ENCODE results near the gene USP48. TPM values are rescaled to one million over a fixed set of nuclear protein-coding genes. Genes with fewer than 3 reads are reported as not detected.

The USP48 gene
- total RNA-seq, 1 donor from 2014 or later, result 39.1 TPM

DNA sequence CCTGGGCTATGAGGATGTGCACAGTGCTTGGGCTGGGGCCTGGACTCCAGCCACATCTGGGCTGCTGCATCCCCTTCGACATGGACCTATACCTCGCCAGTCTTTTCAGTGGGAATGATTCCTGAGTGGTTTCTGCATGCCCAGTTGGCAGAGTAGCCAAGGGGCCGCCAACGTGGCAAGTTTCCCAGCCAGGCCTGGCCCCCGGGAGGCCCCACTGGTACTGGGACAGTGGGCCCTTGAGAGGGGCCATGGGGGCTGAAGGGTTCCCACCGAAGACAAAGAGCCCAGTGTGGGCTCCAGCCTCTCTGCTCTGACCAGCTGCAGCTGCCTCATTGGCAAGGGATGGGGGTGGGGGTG, 129.2 kb downstream of the USP48 start:
- intact Hi-C loops (cut with micrococcal nuclease), result no loop called here

DNA sequence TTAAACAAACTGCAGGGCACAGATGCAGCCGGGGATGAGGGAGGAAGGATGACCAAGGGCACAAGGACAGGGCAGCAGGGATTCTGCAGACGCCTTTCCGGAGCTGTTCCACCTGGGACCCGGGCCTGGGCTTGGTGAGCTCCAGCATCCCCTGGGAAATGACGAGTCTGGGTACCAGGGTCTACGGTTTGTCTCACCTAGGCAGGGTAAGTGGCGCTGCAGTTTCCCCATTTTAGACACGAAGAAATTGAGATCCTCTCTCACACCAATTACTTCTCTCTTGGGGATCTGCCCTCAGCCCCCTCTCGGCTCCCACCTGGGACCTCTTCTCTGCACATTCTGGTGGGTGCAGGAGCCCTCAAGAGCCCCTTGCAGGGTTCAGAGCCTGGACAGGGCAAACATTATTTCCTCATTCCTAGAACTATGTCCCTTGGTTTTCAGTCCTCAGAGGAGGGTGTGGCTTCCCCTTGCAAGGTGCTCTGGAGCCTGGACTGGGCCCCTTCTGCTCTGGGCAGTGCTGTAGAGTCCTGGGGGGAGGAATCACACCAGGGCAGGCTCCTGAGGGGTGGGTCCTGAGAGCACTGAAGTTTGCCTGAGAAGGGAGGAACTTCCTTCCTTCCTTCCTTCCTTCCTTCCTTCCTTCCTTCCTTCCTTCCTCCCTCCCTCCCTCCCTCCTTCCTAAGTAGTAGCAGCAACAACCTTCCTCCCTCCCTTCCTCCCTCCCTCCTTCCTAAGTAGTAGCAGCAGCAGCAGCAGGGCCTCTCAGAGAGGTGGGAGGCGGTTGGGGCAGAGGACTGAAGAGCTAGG, 129.8 kb downstream of the USP48 start:
- intact Hi-C loops (cut with micrococcal nuclease), result no loop called here
- H3K27me3 ChIP-seq (ENCODE audit: low read depth), result peaks cover 33% of the 10 kb centered on the region
- no peak overlapping the region for H3K27ac ChIP-seq (replicated peaks)
- H3K4me3 ChIP-seq, result no peak overlapping the region
- TF ChIP-seq, protein P1, sequence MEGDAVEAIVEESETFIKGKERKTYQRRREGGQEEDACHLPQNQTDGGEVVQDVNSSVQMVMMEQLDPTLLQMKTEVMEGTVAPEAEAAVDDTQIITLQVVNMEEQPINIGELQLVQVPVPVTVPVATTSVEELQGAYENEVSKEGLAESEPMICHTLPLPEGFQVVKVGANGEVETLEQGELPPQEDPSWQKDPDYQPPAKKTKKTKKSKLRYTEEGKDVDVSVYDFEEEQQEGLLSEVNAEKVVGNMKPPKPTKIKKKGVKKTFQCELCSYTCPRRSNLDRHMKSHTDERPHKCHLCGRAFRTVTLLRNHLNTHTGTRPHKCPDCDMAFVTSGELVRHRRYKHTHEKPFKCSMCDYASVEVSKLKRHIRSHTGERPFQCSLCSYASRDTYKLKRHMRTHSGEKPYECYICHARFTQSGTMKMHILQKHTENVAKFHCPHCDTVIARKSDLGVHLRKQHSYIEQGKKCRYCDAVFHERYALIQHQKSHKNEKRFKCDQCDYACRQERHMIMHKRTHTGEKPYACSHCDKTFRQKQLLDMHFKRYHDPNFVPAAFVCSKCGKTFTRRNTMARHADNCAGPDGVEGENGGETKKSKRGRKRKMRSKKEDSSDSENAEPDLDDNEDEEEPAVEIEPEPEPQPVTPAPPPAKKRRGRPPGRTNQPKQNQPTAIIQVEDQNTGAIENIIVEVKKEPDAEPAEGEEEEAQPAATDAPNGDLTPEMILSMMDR (IDR thresholded peaks at IDR 0.05; ENCODE audit: borderline replicate concordance), result no peak
- H3K9me3 ChIP-seq (replicated peaks), result no peaks in the 10 kb centered on the region
- H3K36me3 ChIP-seq, result no peaks in the 10 kb centered on the region
- no peak for DNase-seq
- peaks cover 8% of the 10 kb centered on the region for H3K4me1 ChIP-seq

More for the DNA sequence above, 129.2 kb downstream of the USP48 start:
- peaks cover 8% of the 10 kb centered on the region for H3K4me1 ChIP-seq
- no peaks in the 10 kb centered on the region for H3K36me3 ChIP-seq
- no peak for DNase-seq
- TF ChIP-seq, protein P1 (IDR thresholded peaks at IDR 0.05; ENCODE audit: borderline replicate concordance), result no peak
- no peaks in the 10 kb centered on the region for H3K9me3 ChIP-seq (replicated peaks)
- H3K27me3 ChIP-seq (ENCODE audit: low read depth), result peaks cover 27% of the 10 kb centered on the region
- no peak overlapping the region for H3K27ac ChIP-seq (replicated peaks)
- H3K4me3 ChIP-seq, result no peak overlapping the region

DNA sequence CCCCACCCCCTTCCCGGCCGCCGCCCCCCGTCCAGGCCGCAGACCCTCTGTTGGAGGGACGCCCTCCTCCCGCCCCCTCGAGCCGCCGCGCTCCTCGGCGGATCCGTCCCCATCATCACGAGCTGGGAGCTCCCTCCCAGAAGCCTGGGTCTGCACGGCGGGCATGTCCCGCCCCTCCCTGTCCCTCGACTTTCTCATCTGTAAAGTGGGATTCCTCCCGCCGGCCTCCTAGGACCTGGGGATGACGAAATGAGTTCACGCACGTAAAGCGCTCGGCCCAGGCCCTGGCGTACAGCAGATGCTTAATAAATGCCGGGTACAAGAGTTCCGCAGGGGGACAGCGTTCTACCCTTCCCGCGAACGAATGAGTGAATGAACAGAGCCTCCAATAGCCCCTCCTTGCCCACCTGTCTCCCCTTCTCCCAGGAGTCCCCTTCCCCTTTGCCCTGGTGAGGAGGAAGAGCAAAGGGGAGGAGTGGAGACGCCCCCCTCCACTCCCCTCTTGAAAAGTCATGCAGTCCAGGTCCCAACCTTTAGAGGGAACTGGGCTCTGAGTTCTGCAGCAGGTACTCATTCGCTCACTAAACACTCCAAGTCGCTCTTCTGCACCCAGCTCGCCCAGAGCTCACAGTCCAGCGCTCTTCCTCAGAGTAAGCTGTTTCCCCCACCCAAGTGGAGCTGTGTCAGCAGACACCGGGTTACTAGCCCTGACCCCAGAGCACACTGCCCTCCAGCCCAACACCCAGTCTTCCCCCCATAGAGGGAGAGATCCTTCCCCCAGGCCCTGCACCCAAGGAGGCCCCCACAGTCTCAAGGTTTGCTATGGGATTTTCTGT, 130.6 kb downstream of the USP48 start:
- no peaks in the 10 kb centered on the region for H3K9me3 ChIP-seq (replicated peaks)
- peaks cover 8% of the 10 kb centered on the region for H3K4me1 ChIP-seq
- intact Hi-C loops (cut with micrococcal nuclease), result no loop called here
- H3K27me3 ChIP-seq (ENCODE audit: low read depth), result peaks cover 39% of the 10 kb centered on the region
- DNase-seq, result no peak
- no peaks in the 10 kb centered on the region for H3K36me3 ChIP-seq
- no peak overlapping the region for H3K27ac ChIP-seq (replicated peaks)
- H3K4me3 ChIP-seq, result peak overlapping the region; percentile 64
- TF ChIP-seq, protein P1 (IDR thresholded peaks at IDR 0.05; ENCODE audit: borderline replicate concordance), result no peak

DNA sequence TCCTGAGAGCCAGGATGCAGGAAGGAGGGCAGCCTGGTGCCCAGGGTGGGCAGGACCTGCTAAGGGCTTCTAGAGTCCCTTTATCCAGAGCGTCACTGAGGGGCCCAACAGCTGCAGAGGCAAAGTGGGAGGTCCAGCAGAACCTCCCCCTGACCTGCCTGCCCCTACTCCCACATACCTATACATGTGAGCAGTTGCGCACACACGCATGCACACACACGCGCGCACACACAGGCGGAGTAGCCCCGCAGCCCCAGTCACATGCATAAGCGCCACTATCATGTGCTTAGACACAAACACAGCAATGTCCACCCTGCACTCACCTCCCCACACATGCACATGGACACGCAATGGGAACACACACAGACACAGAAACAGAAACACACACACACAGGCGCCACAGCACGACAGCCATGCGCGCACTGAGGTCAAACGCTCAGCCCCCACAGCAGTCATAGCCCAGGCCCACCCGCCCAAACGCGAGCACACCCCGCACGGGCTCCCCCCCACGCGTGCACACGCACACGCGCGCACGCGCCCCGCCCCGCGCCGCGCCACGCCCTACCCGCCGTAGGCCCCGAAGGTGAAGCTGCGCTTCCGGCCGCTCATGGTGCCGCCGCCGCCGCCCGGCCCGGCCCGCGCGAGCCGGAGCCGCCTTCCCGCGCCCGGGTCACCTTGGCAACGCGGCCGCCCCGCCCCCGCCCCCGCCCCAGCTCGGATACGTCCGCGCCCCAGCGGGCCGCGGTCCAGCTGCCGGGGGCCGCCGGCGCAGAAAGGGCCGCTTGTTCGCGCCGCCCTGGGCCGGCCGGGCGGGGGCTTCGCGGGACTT, 131.5 kb downstream of the USP48 start:
- intact Hi-C loops (cut with micrococcal nuclease), result no loop called here
- TF ChIP-seq, protein P1 (IDR thresholded peaks at IDR 0.05; ENCODE audit: borderline replicate concordance), result no peak
- H3K4me1 ChIP-seq, result peaks cover 8% of the 10 kb centered on the region
- no peak overlapping the region for H3K27ac ChIP-seq (replicated peaks)
- no peaks in the 10 kb centered on the region for H3K36me3 ChIP-seq
- peaks cover 48% of the 10 kb centered on the region for H3K27me3 ChIP-seq (ENCODE audit: low read depth)
- H3K9me3 ChIP-seq (replicated peaks), result no peaks in the 10 kb centered on the region
- peak overlapping the region; percentile 64 for H3K4me3 ChIP-seq
- DNase-seq, result no peak

DNA sequence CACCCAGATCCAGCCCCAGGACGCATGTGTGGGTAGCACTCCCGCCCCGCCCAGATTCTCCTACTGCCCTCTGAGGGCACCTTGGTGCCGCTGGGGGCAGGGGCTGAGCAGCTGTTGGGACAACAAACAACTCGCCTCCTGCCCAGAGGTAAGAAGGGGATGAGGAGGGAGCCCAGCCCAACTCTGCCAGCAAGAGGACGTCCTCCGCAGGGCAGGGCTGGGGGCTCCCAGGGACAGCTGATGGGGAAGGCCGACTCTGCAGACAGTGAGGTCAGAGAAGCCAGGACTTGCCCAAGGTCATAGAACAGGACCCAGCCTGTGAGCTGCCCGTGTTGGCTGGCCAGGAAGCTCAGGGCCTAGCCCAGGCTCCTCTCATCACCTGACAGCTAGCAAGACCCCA, 132.5 kb downstream of the USP48 start:
- no peak for DNase-seq
- TF ChIP-seq, protein P1 (IDR thresholded peaks at IDR 0.05; ENCODE audit: borderline replicate concordance), result no peak
- intact Hi-C loops (cut with micrococcal nuclease), result no loop called here

More for the DNA sequence above, 132.5 kb downstream of the USP48 start:
- peaks cover 8% of the 10 kb centered on the region for H3K4me1 ChIP-seq
- H3K4me3 ChIP-seq, result no peak overlapping the region
- H3K27me3 ChIP-seq (ENCODE audit: low read depth), result peaks cover 57% of the 10 kb centered on the region
- H3K9me3 ChIP-seq (replicated peaks), result no peaks in the 10 kb centered on the region
- no peaks in the 10 kb centered on the region for H3K36me3 ChIP-seq
- no peak overlapping the region for H3K27ac ChIP-seq (replicated peaks)

Data from left ventricle myocardium inferior (tissue), 1 donor.